ENCODE results near the gene CERS6.

CERS6 gene

GRCh38 chr2:168432565-168433186, 23.4 kb upstream of the CERS6 start:
- no peak for DNase-seq (ENCODE audit: extremely low read depth, low read depth)
- no peak for TF ChIP-seq CTCF (IDR thresholded peaks at IDR 0.05; ENCODE audit: low read depth, low read length, missing control alignments)
- H3K4me3 ChIP-seq (replicated peaks; ENCODE audit: low read depth, low read length) = no peak overlapping the region

- TF ChIP-seq CTCF (IDR thresholded peaks at IDR 0.05; ENCODE audit: low read depth, low read length, missing control alignments) = no peak
- DNase-seq (ENCODE audit: extremely low read depth, low read depth) = no peak
- no peak overlapping the region for H3K4me3 ChIP-seq (replicated peaks; ENCODE audit: low read depth, low read length)
These were observed 22.5 kb upstream of the CERS6 start for GRCh38 chr2:168433527-168433926.

- DNase-seq (ENCODE audit: extremely low read depth, low read depth) = no peak
- H3K4me3 ChIP-seq (replicated peaks; ENCODE audit: low read depth, low read length) = no peak overlapping the region
- no peak for TF ChIP-seq CTCF (IDR thresholded peaks at IDR 0.05; ENCODE audit: low read depth, low read length, missing control alignments)
These were observed 21.9 kb upstream of the CERS6 start for GRCh38 chr2:168434146-168434545.

GRCh38 chr2:168436840-168437239, 19.2 kb upstream of the CERS6 start:
- H3K4me3 ChIP-seq (replicated peaks; ENCODE audit: low read depth, low read length) = no peak overlapping the region
- DNase-seq (ENCODE audit: extremely low read depth, low read depth) = no peak
- no peak for TF ChIP-seq CTCF (IDR thresholded peaks at IDR 0.05; ENCODE audit: low read depth, low read length, missing control alignments)

GRCh38 chr2:168438553-168438952, 17.5 kb upstream of the CERS6 start:
- H3K4me3 ChIP-seq (replicated peaks; ENCODE audit: low read depth, low read length) = no peak overlapping the region
- no peak for TF ChIP-seq CTCF (IDR thresholded peaks at IDR 0.05; ENCODE audit: low read depth, low read length, missing control alignments)
- DNase-seq (ENCODE audit: extremely low read depth, low read depth) = no peak

GRCh38 chr2:168439536-168439935, 16.5 kb upstream of the CERS6 start:
- DNase-seq (ENCODE audit: extremely low read depth, low read depth) = no peak
- no peak overlapping the region for H3K4me3 ChIP-seq (replicated peaks; ENCODE audit: low read depth, low read length)
- TF ChIP-seq CTCF (IDR thresholded peaks at IDR 0.05; ENCODE audit: low read depth, low read length, missing control alignments) = no peak
